ENCODE data around the gene DHX58. TPM values are rescaled to one million over a fixed set of nuclear protein-coding genes. Genes with fewer than 3 reads are reported as not detected.

Gene DHX58
- total and polyA plus RNA-seq, 11 donors: 1.8 to 17.3 (median 3.7) TPM

GRCh38 chr17:42090964-42091790 is 21.3 kb downstream of the DHX58 start:
- Histone ChIP-seq H3K27ac (no peak overlapping the region), H3K4me3 (no peak overlapping the region), H3K4me1 (no peaks in the 10 kb centered on the region), H3K36me3 (no peaks in the 10 kb centered on the region), H3K9me3 (no peaks in the 10 kb centered on the region), H3K27me3 (peaks cover 0 to 27% (median 10%) of the 10 kb centered on the region in 9 donors)
- ATAC-seq: no peak
- no peak for TF ChIP-seq POLR2A (IDR thresholded peaks at IDR 0.05)
- no peak for DNase-seq
- intact Hi-C loops (cut with DNase I): no loop called here
- WGBS, 4 donors: 83 to 92% (median 85%) methylated on average over 8 of the region's 8 CpGs

GRCh38 chr17:42088736-42089135 is 23.8 kb downstream of the DHX58 start:
- peaks cover 0 to 17% (median 3%) of the 10 kb centered on the region in 9 donors for H3K27me3 ChIP-seq
- no peaks in the 10 kb centered on the region for H3K4me1 ChIP-seq
- H3K36me3 ChIP-seq: no peaks in the 10 kb centered on the region
- no peaks in the 10 kb centered on the region for H3K9me3 ChIP-seq
- H3K4me3 ChIP-seq: no peak overlapping the region
- TF ChIP-seq POLR2A (IDR thresholded peaks at IDR 0.05) (no peak), CTCF (IDR thresholded peaks at IDR 0.05) (no peak)
- intact Hi-C loops (cut with DNase I): no loop called here
- ATAC-seq (no peak), DNase-seq (no peak)
- WGBS, 4 donors: 79 to 88% (median 86%) methylated on average over 8 of the region's 8 CpGs
- no peak overlapping the region for H3K27ac ChIP-seq

GRCh38 chr17:42087736-42088705 is 24.5 kb downstream of the DHX58 start:
- WGBS, 4 donors: 57 to 76% (median 63%) methylated on average over 13 to 20 of the region's 20 CpGs

More at GRCh38 chr17:42087736-42088705, 24.5 kb downstream of the DHX58 start:
- Histone ChIP-seq H3K4me1 (no peaks in the 10 kb centered on the region), H3K4me3 (no peak overlapping the region), H3K9me3 (no peaks in the 10 kb centered on the region), H3K27ac (no peak overlapping the region), H3K36me3 (no peaks in the 10 kb centered on the region), H3K27me3 (peaks cover 0 to 17% (median 3%) of the 10 kb centered on the region in 9 donors)
- no peak for DNase-seq
- intact Hi-C loops (cut with DNase I): no loop called here
- no peak for TF ChIP-seq POLR2A (IDR thresholded peaks at IDR 0.05)
- TF ChIP-seq CTCF (IDR thresholded peaks at IDR 0.05): no peak
- no peak for ATAC-seq
